Upper lobe of left lung (tissue), 6 donors: ENCODE results near the gene KCNAB2. TPM values are rescaled to one million over a fixed set of nuclear protein-coding genes. Genes with fewer than 3 reads are reported as not detected.

Experiments
- ATAC-seq, 2 donors: fragments of 200-7000 bp; cut with Tn5 transposase; one replicate each; pipeline ENCODE4 v1.9.1; 2022; ENCODE audit warnings: mild to moderate bottlenecking in 2 of 2, moderate library complexity in 2 of 2; ENCODE audit not compliant: low FRiP score in 2 of 2
- DNase-seq, 2 donors: peaks; one replicate each; pipeline ENCODE4 v3.0.0-alpha.2; 2019 to 2020
- H3K27ac ChIP-seq, 4 donors: fragments of 200-600 bp; sonication (generic); one replicate each; pipeline ENCODE4 v1.5.1; 2016 to 2019
- H3K27me3 ChIP-seq, 4 donors: fragments of 200-600 bp; sonication (generic); one replicate each; pipeline ENCODE4 v1.5.1; 2017 to 2019
- H3K36me3 ChIP-seq, 4 donors: fragments of 200-600 bp; sonication (generic); one replicate each; pipeline ENCODE4 v1.5.1; 2016 to 2019
- H3K4me1 ChIP-seq, 4 donors: fragments of 200-600 bp; sonication (generic); one replicate each; pipeline ENCODE4 v1.5.1; 2018 to 2019
- H3K4me3 ChIP-seq, 4 donors: fragments of 200-600 bp; sonication (generic); one replicate each; pipeline ENCODE4 v1.5.1; 2017 to 2019; ENCODE audit warnings: mild to moderate bottlenecking in 2 of 4, moderate library complexity in 1 of 4
- H3K9me3 ChIP-seq, 4 donors: fragments of 200-600 bp; sonication (generic); one replicate each; pipeline ENCODE4 v1.5.1; 2018 to 2019
- EP300 ChIP-seq, 4 donors: sonication (generic); formaldehyde crosslinking; IDR thresholded peaks; one replicate each; pipeline ENCODE4 v1.5.1; 2017; ENCODE audit warnings: antibody characterized with exemption in 4 of 4, control low read depth in 2 of 4
- POLR2A ChIP-seq, 4 donors: fragments of 450-650 bp; IDR thresholded peaks; one replicate each; pipeline ENCODE4 v1.5.1; 2016 to 2017; ENCODE audit warnings: antibody characterized with exemption in 4 of 4, mild to moderate bottlenecking in 2 of 4
- POLR2AphosphoS5 ChIP-seq, 2 donors: sonication (generic); formaldehyde crosslinking; IDR thresholded peaks; one replicate each; pipeline ENCODE4 v1.5.1; 2017; ENCODE audit warnings: antibody characterized with exemption in 2 of 2
- WGBS, 2 donors: methylation state at CpG; one replicate each; pipeline ENCODE4 v1.1.5; 2017 to 2018; 5-methylcytosine and 5-hydroxymethylcytosine counted together
- total RNA-seq, 6 donors: library from RNA; depleted of rRNA in 4 of 6; stranded (reverse); fragments of >200 nt in 4 of 6; gene quantifications; one replicate each; pipeline versions ENCODE4 v1.1.0 to v1.2.1, GENCODE V29; 2016 to 2021
- TF ChIP-seq, protein P1 (sequence below), 6 experiments: fragments of 450-650 bp in 4 of 6; fragments of 200-600 bp in 2 of 6; sonication (generic) in 2 of 6; IDR thresholded peaks; one replicate each; pipeline ENCODE4 v1.5.1; 2016 to 2019; ENCODE audit warnings: antibody characterized with exemption in 6 of 6
- donor health status: DM: no; HTN: no; CAD: no; lungs with moderate emphysema.
- donor health status: DM: no; HTN: yes; CAD: no; lungs with severe emphysema.

Gene KCNAB2
- total RNA-seq, 6 donors from 2014 or later, result 36.9 to 129 (median 97.8) TPM

DNA sequence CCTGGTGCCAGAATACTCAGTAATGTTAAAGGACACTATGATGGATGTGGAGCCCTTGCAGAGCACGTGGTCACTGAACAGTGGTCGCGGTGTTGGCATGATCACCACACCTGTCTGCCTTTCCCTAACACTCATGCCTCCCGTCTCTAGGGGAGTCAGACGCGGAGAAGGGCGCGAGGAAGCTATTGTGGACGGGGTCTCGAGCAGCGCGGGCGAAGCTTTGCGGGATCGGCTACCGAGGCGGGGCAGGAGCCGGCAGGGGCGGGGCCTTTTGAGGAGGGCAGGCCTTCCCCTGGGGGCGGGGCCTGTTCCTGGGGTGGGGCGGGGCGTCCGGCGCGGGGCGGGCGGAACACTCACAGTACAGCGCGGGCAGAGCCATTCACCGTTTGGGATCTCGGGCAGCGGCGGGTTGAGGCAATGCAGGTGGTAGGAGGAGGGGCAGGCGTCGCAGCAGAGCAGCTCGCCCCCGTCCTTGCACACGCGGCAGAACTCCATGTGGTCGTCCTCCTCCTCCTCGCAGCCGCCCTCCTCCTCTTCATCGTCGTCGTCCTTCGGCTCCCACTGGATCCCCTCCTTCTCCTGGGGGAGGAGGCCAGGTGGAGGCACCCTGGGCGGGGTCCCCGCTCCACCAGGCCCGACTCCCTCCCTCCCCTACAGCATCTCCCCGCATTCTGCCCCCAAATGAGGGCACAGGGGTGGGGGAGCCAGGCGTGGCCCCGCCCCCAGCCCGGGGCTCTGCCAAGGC, 103.0 kb downstream of the KCNAB2 start:
- TF ChIP-seq, protein P1, sequence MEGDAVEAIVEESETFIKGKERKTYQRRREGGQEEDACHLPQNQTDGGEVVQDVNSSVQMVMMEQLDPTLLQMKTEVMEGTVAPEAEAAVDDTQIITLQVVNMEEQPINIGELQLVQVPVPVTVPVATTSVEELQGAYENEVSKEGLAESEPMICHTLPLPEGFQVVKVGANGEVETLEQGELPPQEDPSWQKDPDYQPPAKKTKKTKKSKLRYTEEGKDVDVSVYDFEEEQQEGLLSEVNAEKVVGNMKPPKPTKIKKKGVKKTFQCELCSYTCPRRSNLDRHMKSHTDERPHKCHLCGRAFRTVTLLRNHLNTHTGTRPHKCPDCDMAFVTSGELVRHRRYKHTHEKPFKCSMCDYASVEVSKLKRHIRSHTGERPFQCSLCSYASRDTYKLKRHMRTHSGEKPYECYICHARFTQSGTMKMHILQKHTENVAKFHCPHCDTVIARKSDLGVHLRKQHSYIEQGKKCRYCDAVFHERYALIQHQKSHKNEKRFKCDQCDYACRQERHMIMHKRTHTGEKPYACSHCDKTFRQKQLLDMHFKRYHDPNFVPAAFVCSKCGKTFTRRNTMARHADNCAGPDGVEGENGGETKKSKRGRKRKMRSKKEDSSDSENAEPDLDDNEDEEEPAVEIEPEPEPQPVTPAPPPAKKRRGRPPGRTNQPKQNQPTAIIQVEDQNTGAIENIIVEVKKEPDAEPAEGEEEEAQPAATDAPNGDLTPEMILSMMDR (IDR thresholded peaks at IDR 0.05), result no peak
- TF ChIP-seq POLR2AphosphoS5 (IDR thresholded peaks at IDR 0.05) (no peak), EP300 (IDR thresholded peaks at IDR 0.05) (no peak)
- peaks cover 7 to 10% (median 8%) of the 10 kb centered on the region in 4 donors for H3K4me1 ChIP-seq
- peak; percentile 54 to 90 for DNase-seq
- H3K36me3 ChIP-seq, result no peaks in the 10 kb centered on the region
- peaks cover 0 to 20% (median 7%) of the 10 kb centered on the region in 4 donors for H3K27me3 ChIP-seq
- no peak overlapping the region for H3K27ac ChIP-seq
- H3K9me3 ChIP-seq, result no peaks in the 10 kb centered on the region
- WGBS, 2 donors, result 6 to 20% methylated on average over 1 to 28 of the region's 53 CpGs
- ATAC-seq, result peak in 1 of 2 donors; percentile 72
- H3K4me3 ChIP-seq, result peak overlapping the region in 3 of 4 donors; percentile 3 to 31 (median 17)

DNA sequence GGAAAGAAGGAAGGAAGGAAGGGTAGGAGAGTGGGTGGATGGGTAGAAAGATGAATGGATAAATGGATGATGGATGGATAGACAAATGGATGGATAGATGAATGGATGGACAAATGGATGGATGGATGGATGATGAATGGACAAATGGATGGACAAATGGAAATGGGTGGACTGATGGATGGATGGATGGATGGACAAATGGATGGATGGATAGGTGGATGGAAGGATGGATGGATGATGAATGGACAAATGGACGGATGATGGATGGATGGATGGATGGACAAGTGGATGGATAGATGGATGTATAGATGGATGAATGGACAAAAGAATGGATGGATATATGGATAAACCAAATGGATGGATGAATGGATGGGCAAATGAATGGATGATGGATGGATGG, 103.9 kb downstream of the KCNAB2 start:
- DNase-seq (no peak), ATAC-seq (no peak)
- TF ChIP-seq, protein P1 (IDR thresholded peaks at IDR 0.05), result no peak
- TF ChIP-seq POLR2A (IDR thresholded peaks at IDR 0.05) (no peak), EP300 (IDR thresholded peaks at IDR 0.05) (no peak), POLR2AphosphoS5 (IDR thresholded peaks at IDR 0.05) (no peak)
- H3K27ac ChIP-seq, result no peak overlapping the region
- H3K9me3 ChIP-seq, result no peaks in the 10 kb centered on the region
- H3K36me3 ChIP-seq, result no peaks in the 10 kb centered on the region
- H3K4me1 ChIP-seq, result peaks cover 7 to 10% (median 8%) of the 10 kb centered on the region in 4 donors
- WGBS, 2 donors, result 72 to 92% methylated on average over 1 of the region's 1 CpG
- H3K27me3 ChIP-seq, result peaks cover 0 to 20% (median 7%) of the 10 kb centered on the region in 4 donors
- H3K4me3 ChIP-seq, result no peak overlapping the region

DNA sequence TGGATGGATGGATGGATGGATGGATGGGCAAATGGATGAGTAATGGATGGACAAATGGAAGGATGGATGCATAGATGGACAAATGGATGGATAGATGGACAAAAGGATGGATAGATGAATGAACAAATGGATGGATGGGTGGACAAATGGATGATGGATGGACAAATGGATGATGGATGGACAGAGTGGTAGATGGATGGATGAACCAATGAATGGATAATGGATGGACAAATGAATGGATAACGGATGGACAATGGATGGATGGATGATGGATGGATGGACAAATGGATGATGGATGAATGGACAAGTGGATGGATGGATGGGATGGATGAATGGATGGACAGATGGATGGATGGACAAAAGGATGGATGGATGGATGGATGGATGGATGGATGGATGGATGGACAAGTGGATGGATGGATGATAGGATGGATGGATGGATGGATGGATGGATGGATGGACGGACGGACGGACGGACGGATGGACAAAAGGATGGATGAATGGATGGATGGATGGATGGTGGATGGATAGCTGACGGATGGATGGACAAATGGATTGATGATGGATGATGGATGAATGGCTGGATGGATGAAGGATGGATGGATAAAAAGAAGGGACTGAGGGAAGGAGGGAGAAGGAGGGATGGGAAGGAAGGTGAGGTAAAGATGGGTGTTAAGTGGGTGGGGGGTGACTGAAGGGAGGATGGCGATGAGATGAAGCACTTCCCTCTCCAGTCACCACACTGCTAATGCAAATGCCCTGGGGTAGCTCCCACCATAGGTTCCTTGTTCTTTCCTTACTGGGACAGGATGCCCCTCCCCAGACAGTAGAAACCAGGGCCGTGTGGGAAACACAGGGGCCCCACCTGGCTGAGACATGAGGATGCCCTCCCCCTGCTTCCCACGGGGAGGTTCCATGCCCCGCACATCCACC, 104.6 kb downstream of the KCNAB2 start:
- H3K4me3 ChIP-seq, result no peak overlapping the region
- 72 to 82% methylated on average over 11 of the region's 11 CpGs for WGBS, 2 donors
- TF ChIP-seq POLR2A (IDR thresholded peaks at IDR 0.05), result no peak
- TF ChIP-seq, protein P1 (IDR thresholded peaks at IDR 0.05), result no peak
- peaks cover 7 to 10% (median 8%) of the 10 kb centered on the region in 4 donors for H3K4me1 ChIP-seq
- peaks cover 0 to 20% (median 7%) of the 10 kb centered on the region in 4 donors for H3K27me3 ChIP-seq
- H3K9me3 ChIP-seq, result no peaks in the 10 kb centered on the region
- no peaks in the 10 kb centered on the region for H3K36me3 ChIP-seq
- no peak for ATAC-seq
- no peak for DNase-seq
- no peak overlapping the region for H3K27ac ChIP-seq

Other genes starting within 250 kb of the KCNAB2 start
- 10 to 100 TPM; 13.5 to 45.1 (median 19.9) TPM for gene NPHP4, start 53.5 kb upstream of the KCNAB2 start, total RNA-seq
- 1 to 10 TPM in 2 of 6 donors, under 1 TPM in 4; 0.14 to 1.3 (median 0.25) TPM for gene CHD5, start 134.4 kb downstream of the KCNAB2 start, total RNA-seq
- gene RPL22, start 153.7 kb downstream of the KCNAB2 start, total RNA-seq, result 100 to 1,000 TPM in 5 of 6 donors, 10 to 100 TPM in 1; 88.2 to 288 (median 180) TPM
- 10 to 100 TPM in 5 of 6 donors, 1 to 10 TPM in 1; 9.8 to 85.9 (median 18.3) TPM for gene RNF207, start 160.2 kb downstream of the KCNAB2 start, total RNA-seq
- 10 to 100 TPM; 23.0 to 66.7 (median 52.2) TPM for gene ICMT, start 190.1 kb downstream of the KCNAB2 start, total RNA-seq
- gene HES3, start 198.3 kb downstream of the KCNAB2 start, total RNA-seq, result not detected
- gene GPR153, start 215.2 kb downstream of the KCNAB2 start, total RNA-seq, result 10 to 100 TPM in 3 of 6 donors, 1 to 10 TPM in 3; 2.4 to 25.7 (median 12.5) TPM